Spleen (tissue), 11 donors: ENCODE measurements around the gene PBXIP1. TPM values are rescaled to one million over a fixed set of nuclear protein-coding genes. Genes with fewer than 3 reads are reported as not detected.
A peak's percentile ranks its signal among the peaks of the same experiment; 100 is the strongest.

ENCODE experiments used
- DNase-seq: peaks from one replicate; pipeline ENCODE4 v3.0.0-alpha.2; 2020
- H3K27ac ChIP-seq, 8 donors: fragments of 200-600 bp; sonication (generic) in 7 of 8; 1 replicate in 4 of 8; 2 replicates in 4 of 8; pipeline versions ENCODE4 v1.5.0 to v1.8.0; 2016 to 2021; ENCODE audit warnings: inconsistent platforms in 4 of 8, mild to moderate bottlenecking in 4 of 8, moderate library complexity in 1 of 8
- H3K27me3 ChIP-seq, 7 donors: fragments of 200-600 bp; sonication (generic) in 6 of 7; replicated peaks in 1 of 7; 1 replicate in 4 of 7; 2 replicates in 3 of 7; pipeline versions ENCODE4 v1.5.0 to v1.8.0; 2016 to 2021; ENCODE audit warnings: inconsistent platforms in 3 of 7, mild to moderate bottlenecking in 1 of 7
- H3K36me3 ChIP-seq, 6 donors: fragments of 200-600 bp; sonication (generic) in 5 of 6; 1 replicate in 4 of 6; 2 replicates in 2 of 6; pipeline versions ENCODE4 v1.5.0 to v1.8.0; 2016 to 2021; ENCODE audit warnings: inconsistent platforms in 2 of 6
- H3K4me1 ChIP-seq, 6 donors: fragments of 200-600 bp; sonication (generic) in 5 of 6; 1 replicate in 3 of 6; 2 replicates in 3 of 6; pipeline versions ENCODE4 v1.5.0 to v1.8.0; 2016 to 2021; ENCODE audit warnings: inconsistent platforms in 3 of 6
- H3K4me3 ChIP-seq, 8 donors: fragments of 200-600 bp; sonication (generic) in 7 of 8; 1 replicate in 4 of 8; 2 replicates in 4 of 8; pipeline versions ENCODE4 v1.5.0 to v1.8.0; 2016 to 2021; ENCODE audit warnings: inconsistent platforms in 4 of 8, mild to moderate bottlenecking in 4 of 8, moderate library complexity in 2 of 8
- H3K9me3 ChIP-seq, 8 donors: fragments of 200-600 bp; sonication (generic) in 7 of 8; 1 replicate in 4 of 8; 2 replicates in 4 of 8; pipeline versions ENCODE4 v1.5.0 to v1.8.0; 2016 to 2021; ENCODE audit warnings: inconsistent platforms in 4 of 8
- POLR2A ChIP-seq, 3 donors: fragments of 450-650 bp; IDR thresholded peaks; one replicate each; pipeline ENCODE4 v1.5.1; 2017; ENCODE audit warnings: antibody characterized with exemption in 3 of 3, mild to moderate bottlenecking in 1 of 3
- POLR2AphosphoS5 ChIP-seq, 3 donors: sonication (generic); formaldehyde crosslinking; IDR thresholded peaks; one replicate each; pipeline ENCODE4 v1.5.1; 2017; ENCODE audit warnings: antibody characterized with exemption in 3 of 3
- WGBS, 5 donors: extraction: QIAGEN DNeasy Blood & Tissue Kit in 3 of 5; methylation state at CpG; one replicate each; pipeline versions ENCODE4 v1.1.5 to v1.1.7; 2013 to 2018; 5-methylcytosine and 5-hydroxymethylcytosine counted together
- intact Hi-C: fragments of 100-400 bp; cut with DNase I; formaldehyde crosslinking; loops from one replicate; pipeline ENCODE4 v1.15.0; 2023; ENCODE audit warnings: low total_unique reads
- polyA plus RNA-seq, 3 donors: library from polyadenylated mRNA; stranded (reverse); fragments of 200-250 nt; gene quantifications; one replicate each; pipeline ENCODE4 v1.2.1, GENCODE V29; 2013
- total RNA-seq, 7 donors: library from RNA; depleted of rRNA in 3 of 7; stranded (reverse); fragments of >200 nt in 3 of 7; fragmentation: NEBNext Ultra II Directional in 4 of 7; extraction: Animal tissue kit (Norgen Biotek cat#: 25700) in 4 of 7; gene quantifications; one replicate each; pipeline versions ENCODE4 v1.1.0 to v1.2.1, GENCODE V29; 2016 to 2021
- TF ChIP-seq, protein P1 (sequence below), 11 experiments: fragments of 200-600 bp in 7 of 11; fragments of 450-650 bp in 4 of 11; sonication (generic) in 4 of 11; IDR thresholded peaks in 8 of 11; conservative IDR thresholded peaks in 3 of 11; 1 replicate in 7 of 11; 2 replicates in 4 of 11; pipeline versions ENCODE4 v1.4.0 to v1.8.0; 2016 to 2021; ENCODE audit warnings: antibody characterized with exemption in 11 of 11, inconsistent platforms in 4 of 11, mild to moderate bottlenecking in 1 of 11
- donor health status: healthy with polysubstance abuse.
- donor health status: DM: no; HTN: no; CAD: no; lungs with moderate emphysema.
- donor health status: DM: no; HTN: no; CAD: no.
- donor health status: Bipolar disorder and iron deficiency.
- donor health status: healthy.
- donor health status: DM: no; HTN: no; CAD: no.
- donor health status: DM: yes; HTN: yes; CAD: no.

PBXIP1 gene
- total and polyA plus RNA-seq, 10 donors = 55.5 to 125 (median 89.5) TPM

- no peaks in the 10 kb centered on the region for H3K9me3 ChIP-seq
- peak; percentile 84 for DNase-seq
- H3K4me1 ChIP-seq = peaks cover 23 to 95% (median 59%) of the 10 kb centered on the region in 6 donors
- H3K4me3 ChIP-seq = peak overlapping the region; percentile 80 to 97 (median 88)
- 2 to 4% (median 3%) methylated on average over 18 to 25 of the region's 25 CpGs for WGBS, 5 donors
- H3K27ac ChIP-seq = peak overlapping the region; percentile 85 to 99 (median 98)
- peak in 1 of 3 donors; percentile 3 for TF ChIP-seq POLR2AphosphoS5 (IDR thresholded peaks at IDR 0.05)
- TF ChIP-seq POLR2A (IDR thresholded peaks at IDR 0.05) = no peak
- TF ChIP-seq, protein P1, sequence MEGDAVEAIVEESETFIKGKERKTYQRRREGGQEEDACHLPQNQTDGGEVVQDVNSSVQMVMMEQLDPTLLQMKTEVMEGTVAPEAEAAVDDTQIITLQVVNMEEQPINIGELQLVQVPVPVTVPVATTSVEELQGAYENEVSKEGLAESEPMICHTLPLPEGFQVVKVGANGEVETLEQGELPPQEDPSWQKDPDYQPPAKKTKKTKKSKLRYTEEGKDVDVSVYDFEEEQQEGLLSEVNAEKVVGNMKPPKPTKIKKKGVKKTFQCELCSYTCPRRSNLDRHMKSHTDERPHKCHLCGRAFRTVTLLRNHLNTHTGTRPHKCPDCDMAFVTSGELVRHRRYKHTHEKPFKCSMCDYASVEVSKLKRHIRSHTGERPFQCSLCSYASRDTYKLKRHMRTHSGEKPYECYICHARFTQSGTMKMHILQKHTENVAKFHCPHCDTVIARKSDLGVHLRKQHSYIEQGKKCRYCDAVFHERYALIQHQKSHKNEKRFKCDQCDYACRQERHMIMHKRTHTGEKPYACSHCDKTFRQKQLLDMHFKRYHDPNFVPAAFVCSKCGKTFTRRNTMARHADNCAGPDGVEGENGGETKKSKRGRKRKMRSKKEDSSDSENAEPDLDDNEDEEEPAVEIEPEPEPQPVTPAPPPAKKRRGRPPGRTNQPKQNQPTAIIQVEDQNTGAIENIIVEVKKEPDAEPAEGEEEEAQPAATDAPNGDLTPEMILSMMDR (IDR thresholded peaks at IDR 0.05 in 8 of 11, conservative IDR thresholded peaks at IDR 0.05 in 3 of 11) = no peak
- intact Hi-C loops = loop anchor here (5.0 kb wide), 1 partner anchor 40 kb away; the partner anchor contains the start of gene ZBTB7B
- H3K27me3 ChIP-seq = no peaks in the 10 kb centered on the region
- peaks cover 0 to 70% (median 61%) of the 10 kb centered on the region in 6 donors for H3K36me3 ChIP-seq
These were observed 6.4 kb upstream of the PBXIP1 start for GRCh38 chr1:154962156-154962749.

DNA sequence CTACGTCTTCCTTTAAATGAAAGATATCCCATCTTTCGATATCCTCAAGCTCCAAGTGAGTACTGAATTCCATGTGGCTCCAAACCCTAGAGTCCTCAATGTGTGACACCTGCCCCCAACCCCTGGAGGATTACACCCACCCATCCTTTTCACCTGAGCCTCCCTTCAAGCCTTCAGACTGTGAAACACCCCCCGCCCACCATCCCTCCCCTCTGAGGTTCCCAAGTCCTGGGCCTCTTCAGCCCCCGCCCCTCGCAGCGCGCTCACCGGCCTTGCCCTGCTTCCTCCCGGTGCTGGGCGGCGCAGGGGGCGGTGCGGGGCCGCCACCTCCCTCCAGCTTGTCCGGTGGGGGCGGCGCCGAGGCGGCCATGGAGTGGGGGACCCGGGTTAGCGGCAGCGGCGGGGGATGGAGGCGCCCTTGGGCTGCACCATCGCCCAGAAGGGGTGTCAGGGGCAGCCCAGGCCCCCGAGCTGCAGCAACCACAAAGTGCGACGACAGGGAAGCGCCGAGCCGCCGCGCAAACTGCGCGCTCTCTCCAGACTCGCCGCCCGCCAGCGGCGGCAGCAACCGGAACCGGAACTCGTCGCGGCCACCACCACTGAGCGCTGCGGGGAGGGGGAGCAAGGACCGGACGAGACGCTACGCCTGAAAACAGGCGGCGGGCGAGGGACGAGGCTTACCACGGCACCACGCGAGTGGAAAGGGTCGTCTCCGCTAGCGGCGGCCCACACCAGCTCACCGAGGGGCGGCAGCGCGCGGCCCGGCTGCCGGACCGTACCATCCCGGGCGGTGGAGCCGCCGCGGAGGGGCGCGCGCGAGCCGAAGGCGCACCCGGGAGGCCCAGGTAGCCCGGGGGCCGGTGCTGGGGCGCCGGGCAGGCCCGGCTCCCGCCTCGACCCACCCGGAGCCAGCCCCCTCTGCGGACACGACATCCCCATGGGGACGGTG, 5.6 kb upstream of the PBXIP1 start, which contains the start of gene PYGO2:
TSS of gene PYGO2 (minus strand) at position 576 of the 949 bp plus-strand sequence. CDS start at position 370, 206 bp downstream.
- intact Hi-C loops = loop anchor here (5.0 kb wide), 1 partner anchor 41 kb away; the partner anchor contains the start of gene ZBTB7B
- peak; percentile 96 for DNase-seq
- TF ChIP-seq, protein P1 (IDR thresholded peaks at IDR 0.05 in 8 of 11, conservative IDR thresholded peaks at IDR 0.05 in 3 of 11) = peak; percentile 33 to 80 (median 69)
- TF ChIP-seq POLR2A (IDR thresholded peaks at IDR 0.05) (peak in 2 of 3 donors; percentile 59 to 81), POLR2AphosphoS5 (IDR thresholded peaks at IDR 0.05) (peak; percentile 93 to 97 (median 95))
- Histone ChIP-seq H3K27me3 (no peaks in the 10 kb centered on the region), H3K4me3 (peak within 1 kb of the TSS; percentile 80 to 97 (median 88)), H3K36me3 (peaks cover 0 to 62% (median 54%) of the 10 kb centered on the region in 6 donors), H3K4me1 (peaks cover 27 to 95% (median 59%) of the 10 kb centered on the region in 6 donors), H3K27ac (peak within 1 kb of the TSS; percentile 85 to 99 (median 98)), H3K9me3 (no peaks in the 10 kb centered on the region)
- WGBS, 5 donors = 0 to 2% (median 0%) methylated on average over 24 to 93 of the region's 93 CpGs

- intact Hi-C loops = loop anchor here (5.0 kb wide), 1 partner anchor 42 kb away; the partner anchor contains the start of gene ZBTB7B
- DNase-seq = peak; percentile 51
- peak overlapping the region; percentile 80 to 97 (median 88) for H3K4me3 ChIP-seq
- H3K36me3 ChIP-seq = peaks cover 0 to 53% (median 45%) of the 10 kb centered on the region in 6 donors
- peaks cover 29 to 93% (median 60%) of the 10 kb centered on the region in 6 donors for H3K4me1 ChIP-seq
- no peaks in the 10 kb centered on the region for H3K9me3 ChIP-seq
- H3K27me3 ChIP-seq = no peaks in the 10 kb centered on the region
- TF ChIP-seq, protein P1 (IDR thresholded peaks at IDR 0.05 in 8 of 11, conservative IDR thresholded peaks at IDR 0.05 in 3 of 11) = no peak
- TF ChIP-seq POLR2AphosphoS5 (IDR thresholded peaks at IDR 0.05) = no peak
- TF ChIP-seq POLR2A (IDR thresholded peaks at IDR 0.05) = no peak
- peak overlapping the region; percentile 85 to 99 (median 98) for H3K27ac ChIP-seq
- WGBS, 5 donors = 8 to 27% (median 14%) methylated on average over 10 of the region's 10 CpGs
These were observed 4.7 kb upstream of the PBXIP1 start for GRCh38 chr1:154960446-154961136.
